ENCODE data around the gene OCSTAMP.

The OCSTAMP gene

DNA sequence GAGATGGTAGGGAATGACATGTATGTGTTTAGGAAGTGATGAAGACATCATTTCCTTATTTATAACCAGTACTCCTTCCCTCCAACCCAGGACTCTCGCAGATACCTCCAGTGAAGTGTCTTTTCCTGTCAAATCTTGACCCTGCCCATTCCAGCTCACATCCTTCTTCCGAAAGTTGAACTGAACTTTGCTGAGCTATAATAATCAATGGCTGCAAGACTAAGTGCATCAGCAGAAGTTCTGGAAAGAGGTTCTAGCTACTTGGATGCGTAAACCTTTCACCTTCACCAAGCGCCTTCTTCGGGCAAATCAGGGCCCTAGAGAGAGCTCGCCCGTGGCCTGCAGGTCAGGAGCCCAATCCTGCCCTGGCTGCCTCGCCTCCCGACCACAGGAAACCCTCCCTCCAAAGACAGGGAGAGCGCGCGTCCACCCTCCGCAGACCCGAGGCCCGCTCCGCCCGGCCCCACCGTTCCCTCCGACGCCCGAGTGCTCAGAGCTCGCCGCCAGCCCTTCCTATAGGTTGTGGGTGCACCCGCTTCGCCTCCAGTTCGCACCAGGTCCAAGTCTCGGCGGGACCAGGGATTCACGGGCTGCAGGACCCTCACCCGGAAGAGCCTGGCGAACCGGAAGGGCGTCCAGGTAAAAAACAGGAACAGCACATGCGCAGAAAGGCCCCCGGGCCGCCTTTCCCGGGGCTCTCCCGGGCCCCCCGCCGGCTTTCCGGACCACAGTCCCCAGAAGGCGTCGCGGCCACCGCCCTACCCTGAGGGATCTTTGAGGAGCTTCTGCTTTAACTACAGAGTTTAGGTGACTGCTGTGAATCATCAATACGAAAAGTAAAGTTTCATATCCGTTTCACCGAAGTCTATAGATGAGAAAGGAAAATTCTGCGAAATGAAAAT lies 37.3 kb downstream of the OCSTAMP start, which contains the start of gene ZNF334:
Gene ZNF334, minus strand, starts transcription at position 617 of the 902 bp plus-strand sequence. CDS start 1,457 bp downstream, outside the sequence.
- DNase-seq, result peak; percentile 76

DNA sequence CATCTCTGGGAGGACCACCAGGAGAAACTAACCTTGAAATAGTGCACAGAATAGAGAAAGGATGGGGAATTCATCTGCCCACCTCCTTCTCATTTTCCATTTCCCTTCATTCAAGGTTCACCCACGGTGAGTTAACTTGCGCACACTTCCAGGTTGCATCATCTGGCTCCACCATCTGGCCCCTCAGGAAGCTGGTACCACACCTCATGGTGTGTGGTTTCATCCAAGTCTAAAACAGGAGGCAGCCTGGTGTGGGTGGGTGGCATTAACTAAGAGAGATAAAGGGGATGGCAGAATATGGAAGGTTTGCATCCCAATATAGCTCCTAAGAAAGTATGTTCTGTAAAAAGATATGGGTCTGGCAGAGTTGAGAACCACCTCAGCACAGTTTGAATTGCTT lies 40.9 kb downstream of the OCSTAMP start:
- DNase-seq, result no peak

DNA sequence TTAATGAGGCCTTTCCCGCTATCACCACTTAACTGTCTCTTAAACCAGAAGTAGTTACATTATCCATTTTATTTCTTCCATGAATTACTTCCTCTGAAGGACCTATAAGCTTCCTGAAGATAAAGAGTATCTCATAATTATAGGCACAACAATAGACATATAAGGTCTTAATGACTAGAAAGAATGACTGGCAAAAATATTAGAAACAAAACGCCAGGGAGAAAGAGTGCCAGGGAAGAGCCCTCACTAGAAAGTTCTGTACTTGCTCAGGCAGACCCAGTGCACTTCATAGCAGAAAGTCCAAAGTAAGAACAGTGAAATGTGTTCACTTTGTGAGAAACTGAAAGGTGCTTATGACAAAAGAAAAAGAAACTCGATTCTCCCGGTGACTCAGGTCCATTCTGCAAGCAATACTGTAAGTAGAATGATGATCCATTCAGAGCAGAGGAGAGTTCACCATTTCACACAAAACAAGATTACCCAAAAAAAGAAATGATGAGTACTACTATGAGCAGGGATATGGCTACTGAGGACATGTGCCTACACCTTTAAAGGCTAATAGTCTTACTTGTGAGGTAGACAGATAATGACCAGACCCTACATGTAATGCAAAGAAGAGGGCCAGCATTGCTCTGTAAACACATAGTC lies 42.6 kb downstream of the OCSTAMP start:
- DNase-seq, result no peak

DNA sequence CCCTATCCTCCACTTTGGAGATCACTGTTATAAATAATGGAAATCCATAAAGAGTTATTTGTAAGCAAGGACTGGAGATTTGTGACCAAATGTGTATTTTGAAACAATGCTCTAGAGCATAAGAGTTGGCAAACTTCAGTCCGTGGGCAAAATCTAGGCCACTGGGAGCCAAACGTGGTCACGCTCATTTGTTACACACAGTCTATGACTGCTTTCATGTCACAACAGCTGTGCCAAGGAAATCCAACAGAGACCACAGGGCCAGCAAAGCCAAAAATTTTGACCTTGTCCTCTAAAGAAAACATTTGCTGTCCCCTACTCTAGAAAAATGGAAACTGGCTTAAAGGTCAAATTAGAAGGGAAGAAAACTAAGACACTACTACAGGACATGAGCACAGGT lies 44.9 kb downstream of the OCSTAMP start:
- DNase-seq, result no peak

DNA sequence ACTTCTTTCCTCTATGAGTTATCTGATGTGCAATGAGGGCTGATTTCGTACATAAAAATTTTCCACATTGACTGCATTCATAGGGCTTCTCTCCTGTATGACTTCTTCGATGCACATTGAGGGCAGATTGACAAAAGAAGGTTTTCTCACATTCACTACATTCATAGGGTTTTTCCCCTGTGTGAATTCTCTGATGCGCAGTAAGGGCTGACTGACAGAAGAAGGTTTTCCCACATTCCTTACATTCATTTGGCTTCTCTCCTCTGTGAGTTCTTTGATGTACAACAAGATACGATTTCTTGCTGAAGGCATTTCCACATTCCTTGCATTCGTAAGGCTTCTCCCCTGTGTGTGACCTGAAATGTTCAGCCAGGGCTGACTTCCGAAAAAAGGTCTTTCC lies 48.5 kb downstream of the OCSTAMP start:
- no peak for DNase-seq

DNA sequence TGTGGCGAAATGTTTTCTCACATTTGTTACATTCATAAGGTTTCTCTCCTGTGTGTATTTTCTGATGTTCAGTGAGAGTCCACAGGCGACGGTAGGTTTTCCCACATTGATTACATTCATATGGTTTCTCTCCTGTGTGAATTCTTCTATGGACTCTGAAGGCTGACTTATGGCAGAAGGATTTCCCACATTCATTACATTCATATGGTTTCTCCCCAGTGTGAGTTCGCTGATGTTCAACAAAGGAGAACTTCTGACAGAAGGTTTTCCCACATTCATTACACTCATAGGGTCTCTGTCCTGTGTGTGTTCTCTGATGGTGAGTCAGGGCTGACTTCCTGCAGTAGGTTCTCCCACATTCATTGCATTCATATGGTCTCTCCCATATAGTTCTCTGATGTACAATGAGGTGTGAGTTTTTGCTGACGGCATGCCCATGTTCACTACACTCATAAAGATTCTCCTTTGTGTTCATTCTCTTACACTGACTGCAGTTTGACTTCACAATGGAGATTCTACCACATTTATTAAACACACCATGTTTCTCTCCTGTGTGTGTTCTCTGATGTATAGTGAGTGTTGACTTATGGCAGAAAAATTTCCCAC lies 49.0 kb downstream of the OCSTAMP start:
- DNase-seq, result no peak

DNA sequence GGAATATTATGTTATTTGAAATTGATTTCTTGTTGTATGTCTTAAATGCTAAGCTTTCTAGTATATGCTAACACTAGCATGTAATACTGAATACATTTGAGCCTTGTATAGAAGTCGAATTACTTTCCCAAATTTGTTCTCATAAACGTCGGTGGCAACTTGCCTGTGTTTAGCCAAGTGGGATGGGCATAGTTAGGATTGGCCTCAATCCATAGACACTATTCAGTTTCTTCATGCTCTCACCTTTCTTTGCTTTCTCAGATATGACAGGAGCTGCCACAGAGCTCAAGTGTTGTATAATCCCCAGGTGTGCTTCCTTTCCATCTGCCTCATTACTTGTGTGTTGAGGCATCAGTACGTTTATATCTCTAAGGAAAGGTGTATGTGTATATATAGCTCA lies 56.4 kb downstream of the OCSTAMP start:
- DNase-seq, result no peak

DNA sequence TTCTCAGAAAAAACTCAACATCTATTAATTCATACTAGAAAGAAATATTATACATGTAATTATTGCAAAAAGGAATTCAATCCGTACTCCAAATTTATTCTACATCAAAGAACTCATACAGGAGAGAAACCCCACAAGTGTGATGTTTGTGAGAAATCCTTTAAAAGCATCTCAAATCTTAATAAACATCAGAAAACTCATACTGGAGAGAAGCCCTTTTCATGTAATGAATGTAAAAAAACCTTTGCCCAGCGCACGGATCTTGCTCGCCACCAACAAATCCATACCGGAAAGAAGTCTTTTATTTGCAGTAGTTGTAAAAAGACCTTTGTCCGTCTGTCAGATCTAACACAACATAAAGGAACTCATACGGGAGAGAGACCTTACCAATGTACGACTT lies 59.1 kb downstream of the OCSTAMP start:
- no peak for DNase-seq
